SU-DHL-6 (cell line): ENCODE data around the gene TOE1.

Experiments
- H2AFZ ChIP-seq: fragments of 200-600 bp; sonication (generic); 2 replicates; pipeline ENCODE4 v1.6.1; 2014; ENCODE audit warnings: low read depth, mild to moderate bottlenecking, moderate library complexity, mixed read lengths, antibody characterized with exemption, low read length; ENCODE audit not compliant: severe bottlenecking
- H3F3A ChIP-seq: fragments of 200-600 bp; shearing (Covaris generic); 2 replicates; pipeline ENCODE4 v1.6.0; 2016; ENCODE audit warnings: antibody characterized with exemption, mild to moderate bottlenecking; ENCODE audit not compliant: insufficient read depth
- H3K27ac ChIP-seq: fragments of 200-600 bp; sonication (generic); 2 replicates; pipeline ENCODE4 v1.5.1; 2016; ENCODE audit warnings: low read depth, mild to moderate bottlenecking, low read length, moderate library complexity, mixed read lengths
- H3K27me3 ChIP-seq: fragments of 200-600 bp; sonication (generic), shearing (Covaris generic); 2 replicates; pipeline ENCODE4 v1.6.0; 2014; ENCODE audit warnings: mild to moderate bottlenecking, low read length
- H3K36me3 ChIP-seq: fragments of 200-600 bp; sonication (generic); 2 replicates; pipeline ENCODE4 v1.6.1; 2014; ENCODE audit warnings: mild to moderate bottlenecking, low read length, mixed read lengths
- H3K4me2 ChIP-seq: fragments of 300-600, 200-600 bp; shearing (Covaris generic), sonication (generic); 2 replicates; pipeline ENCODE4 v1.6.0; 2014; ENCODE audit warnings: low read length, low read depth, mild to moderate bottlenecking; ENCODE audit not compliant: poor library complexity, severe bottlenecking
- H3K4me3 ChIP-seq: fragments of 200-600 bp; sonication (generic); 2 replicates; pipeline ENCODE4 v1.5.1; 2014; ENCODE audit warnings: antibody characterized with exemption, low read length, mild to moderate bottlenecking, mixed read lengths; ENCODE audit not compliant: insufficient read depth, poor library complexity, severe bottlenecking
- H3K79me2 ChIP-seq: fragments of 200-600 bp; sonication (generic); 2 replicates; pipeline ENCODE4 v1.6.1; 2014; ENCODE audit warnings: mild to moderate bottlenecking, low read length, moderate library complexity; ENCODE audit not compliant: insufficient read depth
- H3K9ac ChIP-seq: fragments of 200-600 bp; sonication (generic); 2 replicates; pipeline ENCODE4 v1.7.0; 2014; ENCODE audit warnings: mild to moderate bottlenecking, low read length
- H3K9me2 ChIP-seq: fragments of 200-600 bp; sonication (generic); replicated peaks from 2 replicates; pipeline ENCODE4 v1.6.1; 2014; ENCODE audit warnings: low read length; ENCODE audit not compliant: insufficient read depth
- H3K9me3 ChIP-seq: fragments of 200-600 bp; sonication (generic); 2 replicates; pipeline ENCODE4 v1.6.1; 2014; ENCODE audit warnings: low read length, mixed read lengths; ENCODE audit not compliant: insufficient read depth
- H4K20me1 ChIP-seq: fragments of 200-600 bp; sonication (generic); 2 replicates; pipeline ENCODE4 v1.6.1; 2014; ENCODE audit warnings: low read depth, mild to moderate bottlenecking, antibody characterized with exemption, low read length, moderate library complexity, mixed read lengths
- EZH2phosphoT487 ChIP-seq: fragments of 200-600 bp; sonication (generic), shearing (Covaris generic); conservative IDR thresholded peaks from 2 replicates; pipeline ENCODE4 v1.6.1; 2018; ENCODE audit warnings: mild to moderate bottlenecking, antibody characterized with exemption, low read length, moderate library complexity, mixed read lengths
- TF ChIP-seq, protein P1 (sequence below): fragments of 200-600 bp; sonication (generic); IDR thresholded peaks from one replicate; pipeline ENCODE4 v1.5.1; 2017; ENCODE audit warnings: antibody characterized with exemption, mild to moderate bottlenecking, low read length, moderate library complexity; ENCODE audit not compliant: insufficient read depth, poor library complexity, severe bottlenecking

The TOE1 gene

DNA sequence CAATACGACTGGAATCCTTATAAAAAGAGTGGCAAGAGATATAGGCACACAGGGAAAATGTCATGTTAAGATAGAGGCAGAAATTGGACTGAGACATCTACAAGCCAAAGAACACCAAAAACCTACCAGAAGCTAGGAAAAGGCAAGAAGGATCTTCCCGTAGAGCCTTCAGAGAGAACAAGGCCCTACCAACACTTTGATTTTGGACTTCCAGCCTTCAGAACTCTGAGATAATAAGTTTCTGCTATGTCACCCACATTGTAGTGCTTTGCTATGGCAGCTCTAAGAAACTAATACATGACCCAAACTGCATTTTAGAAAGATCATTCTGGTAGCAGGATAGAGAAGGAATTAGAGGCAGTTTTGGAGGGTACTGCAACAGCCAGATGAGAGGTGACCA lies 24.3 kb downstream of the TOE1 start:
- TF ChIP-seq EZH2phosphoT487, result no peak
- TF ChIP-seq, protein P1, sequence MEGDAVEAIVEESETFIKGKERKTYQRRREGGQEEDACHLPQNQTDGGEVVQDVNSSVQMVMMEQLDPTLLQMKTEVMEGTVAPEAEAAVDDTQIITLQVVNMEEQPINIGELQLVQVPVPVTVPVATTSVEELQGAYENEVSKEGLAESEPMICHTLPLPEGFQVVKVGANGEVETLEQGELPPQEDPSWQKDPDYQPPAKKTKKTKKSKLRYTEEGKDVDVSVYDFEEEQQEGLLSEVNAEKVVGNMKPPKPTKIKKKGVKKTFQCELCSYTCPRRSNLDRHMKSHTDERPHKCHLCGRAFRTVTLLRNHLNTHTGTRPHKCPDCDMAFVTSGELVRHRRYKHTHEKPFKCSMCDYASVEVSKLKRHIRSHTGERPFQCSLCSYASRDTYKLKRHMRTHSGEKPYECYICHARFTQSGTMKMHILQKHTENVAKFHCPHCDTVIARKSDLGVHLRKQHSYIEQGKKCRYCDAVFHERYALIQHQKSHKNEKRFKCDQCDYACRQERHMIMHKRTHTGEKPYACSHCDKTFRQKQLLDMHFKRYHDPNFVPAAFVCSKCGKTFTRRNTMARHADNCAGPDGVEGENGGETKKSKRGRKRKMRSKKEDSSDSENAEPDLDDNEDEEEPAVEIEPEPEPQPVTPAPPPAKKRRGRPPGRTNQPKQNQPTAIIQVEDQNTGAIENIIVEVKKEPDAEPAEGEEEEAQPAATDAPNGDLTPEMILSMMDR, result no peak
- Histone ChIP-seq H3K9me2 (no peaks in the 10 kb centered on the region), H3K36me3 (no peaks in the 10 kb centered on the region), H3K27me3 (no peaks in the 10 kb centered on the region), H3K27ac (no peak overlapping the region), H3K9ac (no peak overlapping the region), H4K20me1 (no peaks in the 10 kb centered on the region), H3K79me2 (no peaks in the 10 kb centered on the region), H3K4me3 (no peak overlapping the region), H2AFZ (no peak overlapping the region), H3K4me2 (no peak overlapping the region), H3F3A (no peaks in the 10 kb centered on the region), H3K9me3 (no peaks in the 10 kb centered on the region)

DNA sequence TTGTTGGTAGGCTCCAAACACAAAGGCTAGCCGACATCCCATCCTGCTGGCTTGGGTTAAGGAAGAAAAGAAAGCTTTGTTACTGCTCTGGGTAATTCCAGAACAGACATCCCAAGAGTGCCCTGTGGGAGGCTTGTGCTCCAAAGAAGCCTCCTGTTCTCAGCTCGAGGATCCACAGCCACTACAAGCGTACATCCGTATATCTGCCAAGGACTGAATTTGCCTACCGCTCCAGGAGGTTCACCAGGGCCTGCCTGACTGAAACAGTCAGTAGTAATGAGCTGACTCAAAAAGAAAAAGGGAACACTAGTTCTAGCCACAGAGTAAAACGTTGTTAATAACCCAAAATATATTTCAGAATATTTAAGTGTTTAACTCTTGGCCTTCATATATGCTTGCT lies 25.1 kb downstream of the TOE1 start:
- H4K20me1 ChIP-seq, result no peaks in the 10 kb centered on the region
- H3K4me2 ChIP-seq, result no peak overlapping the region
- H3F3A ChIP-seq, result no peaks in the 10 kb centered on the region
- no peaks in the 10 kb centered on the region for H3K27me3 ChIP-seq
- H3K36me3 ChIP-seq, result no peaks in the 10 kb centered on the region
- H3K79me2 ChIP-seq, result no peaks in the 10 kb centered on the region
- no peaks in the 10 kb centered on the region for H3K9me3 ChIP-seq
- H2AFZ ChIP-seq, result no peak overlapping the region
- no peak overlapping the region for H3K27ac ChIP-seq
- H3K9ac ChIP-seq, result no peak overlapping the region
- TF ChIP-seq, protein P1, result no peak
- no peak for TF ChIP-seq EZH2phosphoT487
- no peak overlapping the region for H3K4me3 ChIP-seq
- no peaks in the 10 kb centered on the region for H3K9me2 ChIP-seq

DNA sequence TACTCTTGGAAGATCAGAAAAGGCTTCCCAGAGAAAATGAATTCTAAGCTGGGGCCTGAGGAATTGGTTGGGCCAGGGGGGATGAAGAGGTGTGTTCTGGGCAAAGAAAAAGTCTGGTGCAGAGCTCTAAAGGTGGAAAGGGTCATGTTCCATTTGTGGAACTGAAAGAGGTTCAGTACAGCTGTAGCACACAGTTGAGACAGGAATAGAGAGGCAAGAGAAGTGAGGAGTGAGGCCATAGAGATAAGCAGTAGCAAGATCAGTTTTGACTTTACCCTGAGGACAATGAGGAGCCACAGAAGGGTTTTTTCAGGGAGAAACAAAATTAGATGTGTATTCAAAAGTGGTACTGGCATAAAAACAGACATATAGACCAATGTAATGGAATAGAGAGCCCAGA lies 30.6 kb downstream of the TOE1 start:
- Histone ChIP-seq H4K20me1 (no peaks in the 10 kb centered on the region), H3K4me2 (no peak overlapping the region), H2AFZ (no peak overlapping the region), H3K36me3 (no peaks in the 10 kb centered on the region), H3K9me2 (no peaks in the 10 kb centered on the region), H3K4me3 (no peak overlapping the region), H3K27ac (no peak overlapping the region), H3K79me2 (no peaks in the 10 kb centered on the region), H3F3A (no peaks in the 10 kb centered on the region), H3K9me3 (no peaks in the 10 kb centered on the region), H3K9ac (no peak overlapping the region), H3K27me3 (no peaks in the 10 kb centered on the region)
- TF ChIP-seq, protein P1, result no peak
- no peak for TF ChIP-seq EZH2phosphoT487

DNA sequence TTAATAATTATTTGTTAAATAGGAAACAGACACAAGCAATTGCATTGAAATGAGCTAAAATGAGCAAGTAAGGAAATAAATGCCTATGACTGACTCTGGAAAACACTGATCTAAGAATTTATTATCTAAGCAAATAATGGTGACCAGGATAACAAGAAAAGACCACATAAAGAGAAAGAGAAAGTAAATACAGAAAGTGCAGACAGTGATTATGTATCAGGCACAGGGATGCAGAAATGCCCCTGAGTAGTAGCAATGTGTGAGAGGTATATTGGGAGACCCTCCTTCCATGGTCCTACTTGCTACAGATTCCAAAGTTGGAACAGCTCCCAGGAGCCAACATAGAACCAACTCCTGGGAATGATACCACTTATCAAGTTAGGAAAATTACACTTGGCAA lies 33.6 kb downstream of the TOE1 start:
- no peak overlapping the region for H2AFZ ChIP-seq
- H4K20me1 ChIP-seq, result no peaks in the 10 kb centered on the region
- no peaks in the 10 kb centered on the region for H3K36me3 ChIP-seq
- no peak overlapping the region for H3K4me3 ChIP-seq
- no peak overlapping the region for H3K9ac ChIP-seq
- H3K9me3 ChIP-seq, result no peaks in the 10 kb centered on the region
- no peaks in the 10 kb centered on the region for H3K9me2 ChIP-seq
- H3K4me2 ChIP-seq, result no peak overlapping the region
- no peaks in the 10 kb centered on the region for H3K27me3 ChIP-seq
- no peaks in the 10 kb centered on the region for H3F3A ChIP-seq
- TF ChIP-seq, protein P1, result no peak
- no peak for TF ChIP-seq EZH2phosphoT487
- no peak overlapping the region for H3K27ac ChIP-seq
- H3K79me2 ChIP-seq, result no peaks in the 10 kb centered on the region
